Right lobe of liver (tissue), 4 donors: ENCODE data around the gene PITPNC1.

Source experiments
- POLR2A ChIP-seq: fragments of 450-650 bp; IDR thresholded peaks from one replicate; pipeline ENCODE4 v1.6.1; 2017; ENCODE audit warnings: antibody characterized with exemption, mild to moderate bottlenecking
- TF ChIP-seq, protein P1 (sequence below), 4 donors: fragments of 200-600 bp in 3 of 4; fragments of 450-650 bp in 1 of 4; IDR thresholded peaks; one replicate each; pipeline versions ENCODE4 v1.5.1 to v1.8.0; 2016 to 2022; ENCODE audit warnings: antibody characterized with exemption in 4 of 4, mild to moderate bottlenecking in 2 of 4
- donor health status: DM: no; HTN: no; CAD: no.
- donor health status: DM: no; HTN: no; CAD: no.
- donor health status: DM: no; HTN: yes; CAD: no.

DNA sequence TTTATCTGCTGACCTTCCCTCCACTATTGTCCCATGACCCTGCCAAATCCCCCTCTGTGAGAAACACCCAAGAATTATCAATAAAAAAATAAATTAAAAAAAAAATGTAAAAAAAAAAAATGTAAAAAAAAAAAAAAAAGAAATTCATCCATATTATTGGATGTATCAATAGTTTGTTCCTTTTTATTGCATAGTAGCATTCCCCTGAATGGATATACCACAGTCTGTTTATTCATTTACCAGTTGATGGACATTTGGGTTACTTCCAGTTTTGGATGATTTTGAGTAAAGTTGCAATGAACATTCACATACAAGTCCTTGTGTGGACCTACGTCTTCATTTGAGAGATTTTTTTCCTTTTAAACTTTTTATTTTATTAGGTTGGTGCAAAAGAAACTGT, 94.0 kb downstream of the PITPNC1 start:
- TF ChIP-seq, protein P1, sequence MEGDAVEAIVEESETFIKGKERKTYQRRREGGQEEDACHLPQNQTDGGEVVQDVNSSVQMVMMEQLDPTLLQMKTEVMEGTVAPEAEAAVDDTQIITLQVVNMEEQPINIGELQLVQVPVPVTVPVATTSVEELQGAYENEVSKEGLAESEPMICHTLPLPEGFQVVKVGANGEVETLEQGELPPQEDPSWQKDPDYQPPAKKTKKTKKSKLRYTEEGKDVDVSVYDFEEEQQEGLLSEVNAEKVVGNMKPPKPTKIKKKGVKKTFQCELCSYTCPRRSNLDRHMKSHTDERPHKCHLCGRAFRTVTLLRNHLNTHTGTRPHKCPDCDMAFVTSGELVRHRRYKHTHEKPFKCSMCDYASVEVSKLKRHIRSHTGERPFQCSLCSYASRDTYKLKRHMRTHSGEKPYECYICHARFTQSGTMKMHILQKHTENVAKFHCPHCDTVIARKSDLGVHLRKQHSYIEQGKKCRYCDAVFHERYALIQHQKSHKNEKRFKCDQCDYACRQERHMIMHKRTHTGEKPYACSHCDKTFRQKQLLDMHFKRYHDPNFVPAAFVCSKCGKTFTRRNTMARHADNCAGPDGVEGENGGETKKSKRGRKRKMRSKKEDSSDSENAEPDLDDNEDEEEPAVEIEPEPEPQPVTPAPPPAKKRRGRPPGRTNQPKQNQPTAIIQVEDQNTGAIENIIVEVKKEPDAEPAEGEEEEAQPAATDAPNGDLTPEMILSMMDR (IDR thresholded peaks at IDR 0.05) = no peak
- no peak for TF ChIP-seq POLR2A
